Measurements from ENCODE around the gene OR52N5.

The OR52N5 gene

DNA sequence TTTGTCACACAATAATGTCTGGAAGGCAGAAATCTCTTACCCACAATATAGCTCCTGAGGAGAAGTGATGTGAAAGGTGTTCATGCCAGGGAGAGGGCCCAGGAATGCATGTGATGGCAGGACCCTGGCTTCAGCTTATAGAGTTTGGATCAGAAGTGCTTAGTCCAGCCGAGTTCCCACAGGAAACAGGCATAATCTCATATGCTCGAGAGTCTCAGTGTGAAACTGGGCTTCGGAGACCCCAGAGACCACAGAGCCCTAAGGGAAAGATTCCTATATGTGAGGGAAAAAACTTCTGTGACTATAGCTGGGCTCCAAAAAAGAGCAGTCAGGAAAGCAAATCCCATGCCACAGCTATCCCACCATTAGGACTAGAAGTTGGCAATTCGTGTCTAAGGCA is at the start of gene OR52N5:
Gene OR52N5 (minus strand): TSS at position 101 of the 400 bp plus-strand sequence. CDS start 4,721 bp downstream, outside the sequence.
- no peak for DNase-seq

DNA sequence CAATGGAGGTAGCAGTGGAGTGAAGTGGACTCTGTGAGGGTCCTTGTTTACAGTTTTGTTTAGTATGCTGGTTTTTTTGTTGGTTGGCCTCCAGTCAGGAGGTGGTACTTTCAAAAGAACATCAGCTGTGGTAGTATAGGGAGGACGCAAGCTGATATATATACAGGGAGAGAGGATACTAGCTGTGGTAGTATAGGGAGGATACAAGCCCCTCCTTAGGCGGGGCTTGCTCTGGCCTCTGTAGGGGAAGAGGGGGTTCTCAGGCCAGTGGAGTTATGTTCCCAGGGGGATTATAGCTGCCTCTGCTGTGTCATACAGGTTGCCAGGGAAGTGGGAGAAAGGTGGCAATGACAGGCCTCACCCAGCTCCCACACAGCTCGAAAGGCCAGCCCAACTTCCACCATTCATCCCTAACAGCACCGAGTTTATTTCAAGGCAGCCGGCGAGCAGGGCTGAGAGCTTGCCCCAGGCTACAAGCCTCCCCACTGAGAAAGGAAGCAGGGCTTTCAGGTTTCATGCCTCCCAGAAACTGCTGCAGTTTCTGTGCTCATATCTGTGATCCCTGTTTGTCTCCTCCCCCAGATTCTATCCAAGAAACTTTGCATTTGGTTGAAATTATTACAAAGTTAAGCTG is 48.2 kb upstream of the OR52N5 start:
- DNase-seq = no peak

DNA sequence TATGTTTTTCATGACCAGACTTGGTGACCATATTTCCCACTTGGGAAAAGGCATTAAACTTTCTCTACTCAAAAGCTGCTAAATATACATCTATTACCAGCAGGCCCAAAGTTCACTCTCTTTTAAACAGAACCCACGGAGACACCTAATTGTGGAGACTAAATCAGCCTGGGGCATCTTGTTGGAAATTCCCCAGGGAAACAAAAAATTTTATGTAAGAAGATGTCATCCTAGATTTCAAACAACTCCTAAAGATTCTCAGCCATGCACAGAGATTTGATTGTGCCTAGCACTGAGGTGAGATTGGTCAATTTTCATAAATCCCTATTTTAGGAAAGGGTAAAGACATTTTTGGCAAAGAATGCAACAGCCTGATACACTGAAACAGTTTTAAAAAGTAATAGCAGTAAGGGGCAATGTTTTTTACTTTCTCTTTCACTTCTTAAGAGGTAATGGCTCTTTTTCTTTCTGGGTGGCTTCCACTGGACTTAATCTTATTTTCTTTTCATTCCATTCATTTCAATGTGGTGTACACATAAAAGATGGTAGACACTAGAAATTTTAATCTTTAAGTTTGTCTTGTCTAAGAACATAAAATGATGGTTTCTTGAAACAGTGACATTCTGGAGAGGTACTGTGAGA is 35.2 kb upstream of the OR52N5 start:
- no peak for DNase-seq

DNA sequence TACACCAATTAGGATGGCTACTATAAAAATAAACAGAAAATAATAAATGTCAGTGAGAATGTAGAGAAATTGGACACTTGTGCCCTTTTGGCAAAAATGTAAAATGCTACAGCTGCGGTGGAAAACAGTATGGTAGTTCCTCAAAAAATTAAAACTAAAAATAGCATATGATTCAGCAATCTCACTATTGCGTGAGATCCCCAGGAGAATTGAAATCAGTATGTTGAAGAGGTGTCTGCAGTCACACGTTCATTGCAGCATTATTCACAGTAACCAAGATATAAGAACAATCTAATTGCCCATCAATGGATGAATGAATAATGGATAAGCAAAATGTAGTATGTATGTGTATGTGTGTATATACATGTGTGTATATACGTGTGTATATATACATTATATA is 32.4 kb upstream of the OR52N5 start:
- no peak for DNase-seq

DNA sequence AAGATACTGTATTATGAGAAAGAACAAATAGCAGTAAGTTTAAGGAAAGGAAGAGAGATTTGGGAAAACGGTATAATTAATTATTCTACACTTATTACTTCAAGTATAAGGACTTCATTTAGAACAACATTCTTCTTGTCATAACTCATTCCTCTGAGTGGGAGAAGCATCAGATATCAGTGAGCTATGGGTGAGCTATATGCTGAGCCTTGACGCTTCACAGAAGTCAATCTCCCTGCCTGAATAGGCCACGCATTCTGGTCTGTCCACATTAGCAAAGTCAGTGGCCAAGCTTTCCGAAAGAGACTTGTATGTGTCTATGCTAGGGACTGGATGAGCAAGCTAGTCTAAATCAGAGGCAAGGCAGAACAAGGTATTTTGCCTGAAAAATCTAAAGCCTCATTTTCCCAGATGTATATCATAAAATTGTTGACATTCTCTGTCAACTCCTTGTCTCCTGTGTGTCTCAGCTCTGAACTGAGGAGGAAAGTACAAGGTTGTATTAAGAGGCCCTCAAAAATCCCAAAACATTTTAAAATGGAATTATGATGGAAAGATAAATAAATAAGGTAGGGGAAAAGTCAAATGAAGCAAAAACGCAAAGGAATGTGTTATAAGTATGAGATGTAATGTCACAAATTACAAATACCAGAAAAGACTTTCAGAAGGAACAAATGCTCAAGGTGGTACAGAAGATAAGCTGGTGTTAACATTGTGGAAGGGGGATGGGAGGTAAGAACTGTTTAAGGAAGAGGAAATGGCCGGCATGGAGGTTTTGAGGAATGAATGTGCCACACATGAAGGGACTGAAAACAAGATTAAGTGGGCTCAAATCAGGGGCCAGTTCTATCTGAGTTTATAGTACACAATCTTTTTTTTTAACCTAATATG is 27.0 kb upstream of the OR52N5 start:
- no peak for DNase-seq

DNA sequence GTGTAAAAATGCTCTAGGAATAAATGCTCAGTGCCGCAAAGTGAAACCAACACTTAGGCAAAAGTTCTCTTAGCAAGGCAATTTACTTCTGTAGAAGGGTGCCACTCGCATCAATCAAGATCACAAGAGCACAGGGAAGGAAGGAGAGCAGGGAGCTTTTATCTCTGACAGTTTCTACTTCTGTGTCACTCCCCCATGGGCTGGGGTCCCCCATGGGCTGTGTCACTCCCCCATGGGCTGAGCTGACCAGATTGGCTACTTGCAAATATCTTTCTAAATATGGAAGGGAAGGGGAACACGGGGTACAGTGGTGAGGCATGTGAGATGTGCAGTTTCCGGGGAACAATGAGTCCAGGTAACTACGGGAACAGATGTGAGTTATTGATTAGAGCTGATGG is 26.0 kb upstream of the OR52N5 start:
- DNase-seq = no peak

DNA sequence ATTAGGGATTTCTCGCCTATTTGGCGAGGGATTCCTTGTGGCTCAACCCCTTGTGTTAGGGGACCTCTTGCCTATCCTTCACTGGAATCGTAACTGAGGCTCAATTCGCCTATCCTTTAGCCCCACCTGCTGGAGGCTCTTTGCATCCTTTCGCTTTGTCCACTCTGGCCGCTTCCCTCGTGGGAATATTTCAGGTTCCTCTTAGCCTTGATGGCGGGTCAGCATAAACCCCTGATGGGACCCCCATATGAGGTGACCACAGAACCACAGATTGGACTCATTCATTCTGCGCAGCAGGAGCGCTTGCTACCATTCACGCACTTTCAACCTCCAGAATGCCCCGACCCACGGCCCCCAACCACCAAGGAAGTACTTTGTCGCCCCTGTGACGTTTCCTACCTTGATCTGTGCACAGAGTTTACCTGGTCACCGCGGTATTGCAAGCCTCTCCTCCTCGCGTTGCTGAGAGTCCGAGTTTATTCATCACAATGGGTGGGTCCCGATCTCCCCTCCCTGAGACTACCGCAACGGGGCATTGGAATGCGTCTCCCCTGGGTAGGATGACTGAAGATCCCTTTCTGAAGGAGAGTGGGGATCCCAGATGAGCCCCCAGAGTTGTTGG is 25.5 kb upstream of the OR52N5 start, which contains the start of gene OR52N2:
Gene OR52N2 (plus strand): TSS at position 425 of the 622 bp plus-strand sequence. CDS start 11,412 bp downstream, outside the sequence.
- DNase-seq = peak; percentile 82

DNA sequence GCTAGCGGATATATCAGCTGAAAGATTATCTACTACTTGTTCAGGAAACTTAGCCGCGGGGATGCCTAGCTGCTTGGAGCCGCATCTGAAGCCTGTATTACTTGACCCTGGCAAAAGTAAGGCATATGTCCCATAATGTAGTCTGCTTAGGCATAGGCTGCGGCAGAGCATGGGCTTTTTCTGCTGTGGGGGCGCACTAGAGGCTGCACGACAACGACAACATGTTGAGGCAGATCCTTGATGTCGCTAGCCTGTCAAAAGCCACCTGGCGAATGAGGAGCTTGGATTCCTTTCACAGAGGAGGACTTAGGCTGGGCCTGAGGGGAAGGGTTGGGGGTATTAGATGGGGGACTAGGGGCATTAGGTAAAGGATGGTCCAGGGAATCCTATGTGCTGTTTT is 24.4 kb upstream of the OR52N5 start:
- DNase-seq = no peak

DNA sequence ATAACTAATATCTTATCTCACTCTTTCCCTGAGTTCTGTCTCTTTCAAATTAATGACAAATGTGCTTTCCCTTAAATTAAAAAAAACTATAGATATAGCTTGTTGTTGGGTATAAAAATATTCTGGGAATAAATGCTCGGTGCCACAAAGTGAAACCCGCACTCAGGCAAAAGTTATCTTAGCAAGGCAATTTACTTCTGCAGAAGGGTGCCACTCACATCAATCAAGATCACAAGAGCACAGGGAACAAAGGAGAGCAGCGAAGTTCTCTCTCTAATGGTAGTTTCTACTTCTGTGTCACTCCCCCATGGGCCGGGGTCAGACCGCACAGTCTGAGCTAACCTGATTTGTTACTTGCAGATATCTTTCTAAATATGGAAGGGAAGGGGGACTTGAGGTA is 20.8 kb upstream of the OR52N5 start:
- no peak for DNase-seq

DNA sequence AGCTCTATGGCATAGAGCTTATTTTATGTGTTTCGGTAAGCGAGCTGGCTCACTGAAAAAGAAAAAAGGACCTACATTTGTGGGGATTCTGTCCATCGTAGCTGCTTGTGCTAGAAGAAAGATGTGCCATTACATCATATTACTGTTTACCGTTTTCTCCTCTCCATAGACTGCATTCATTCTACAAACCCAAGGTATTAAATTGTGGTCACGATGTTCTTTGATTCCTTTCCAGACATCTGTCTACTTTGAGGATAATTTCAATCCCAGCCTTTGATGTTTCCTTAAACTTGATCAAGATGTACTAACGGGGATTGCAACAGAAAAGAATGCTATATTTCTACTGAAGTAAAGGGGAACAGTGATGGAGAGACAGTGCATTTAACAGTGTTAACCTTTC is 13.4 kb upstream of the OR52N5 start:
- no peak for DNase-seq

DNA sequence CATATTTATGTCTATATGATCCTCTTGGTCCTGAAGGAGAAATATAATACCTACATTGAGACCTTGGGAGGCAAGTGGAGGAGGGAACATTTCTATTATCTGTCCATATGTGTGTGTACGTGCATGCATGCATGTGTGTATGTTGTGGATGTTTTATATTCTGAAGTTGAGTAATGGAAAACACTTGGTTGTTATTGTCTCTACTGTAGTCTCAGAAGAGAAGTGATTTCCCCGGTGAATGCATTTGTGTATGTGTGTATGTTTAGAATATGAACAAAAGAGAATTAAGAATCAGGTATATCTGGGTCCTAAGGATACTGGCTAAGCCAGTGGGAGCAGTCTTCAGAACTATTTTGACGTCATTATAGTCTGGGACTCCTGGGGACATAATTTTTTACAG is 8.0 kb upstream of the OR52N5 start, which contains the start of gene OR52N1:
Gene OR52N1 (minus strand): TSS at position 101 of the 400 bp plus-strand sequence. CDS start 2,449 bp downstream, outside the sequence.
- no peak for DNase-seq

DNA sequence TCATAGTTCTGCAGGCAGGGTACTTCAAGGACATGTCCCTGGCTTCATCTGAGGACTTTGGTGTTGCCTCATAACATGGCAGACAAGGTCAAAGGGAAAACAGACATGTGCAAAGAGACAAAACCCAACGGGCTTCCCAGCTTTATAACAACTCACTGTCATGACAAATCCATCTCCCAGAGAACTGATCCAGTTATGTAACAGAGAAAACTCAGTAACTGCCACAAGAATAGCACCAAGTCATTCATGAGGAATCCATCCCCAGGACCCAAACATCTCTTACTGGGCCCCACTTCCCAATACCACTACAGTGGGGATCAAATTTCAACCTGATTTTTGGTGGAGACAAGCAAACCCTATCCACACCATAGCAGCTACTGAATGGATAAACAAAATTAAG is 16.1 kb downstream of the OR52N5 start:
- DNase-seq = no peak

DNA sequence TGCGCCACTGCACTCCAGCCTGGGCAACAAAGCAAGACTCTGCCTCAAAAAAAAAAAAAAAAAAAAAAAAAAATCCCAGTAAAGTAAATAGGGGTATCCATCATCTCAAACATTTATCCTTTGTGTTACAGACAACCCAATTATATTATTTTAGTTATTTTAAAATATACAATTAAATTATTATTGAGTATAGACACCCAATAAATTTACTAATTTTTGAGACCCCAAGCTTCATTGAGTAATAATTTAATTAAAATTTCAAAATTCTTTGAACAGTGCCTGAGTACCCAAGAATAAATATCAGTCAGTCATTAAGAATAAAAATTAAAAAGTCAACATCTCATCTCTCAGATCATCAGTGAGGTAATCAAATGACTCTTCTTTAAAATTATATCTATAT is 29.2 kb downstream of the OR52N5 start, which contains the start of gene OR52N4:
Gene OR52N4 (plus strand): TSS at position 301 of the 400 bp plus-strand sequence. CDS start 498 bp downstream, outside the sequence.
- DNase-seq = no peak

DNA sequence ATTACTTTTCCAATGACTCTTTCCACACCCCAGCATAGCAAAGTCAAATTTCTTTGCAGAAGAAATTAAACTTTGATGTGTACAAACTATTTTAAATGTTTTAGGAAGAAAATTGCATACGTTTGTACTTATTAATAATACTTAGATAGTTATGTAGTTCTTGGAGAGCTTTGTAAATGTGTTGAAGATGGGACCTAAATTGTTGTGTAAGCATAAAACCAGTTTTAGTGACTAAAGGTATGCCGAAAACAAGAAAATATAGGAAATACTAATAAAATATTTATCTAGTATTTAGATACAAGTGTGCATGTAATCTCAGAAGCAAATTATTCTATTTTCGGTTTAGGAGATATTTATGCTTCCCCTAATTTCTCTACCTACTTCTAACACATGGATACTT is 33.3 kb downstream of the OR52N5 start:
- DNase-seq = no peak

DNA sequence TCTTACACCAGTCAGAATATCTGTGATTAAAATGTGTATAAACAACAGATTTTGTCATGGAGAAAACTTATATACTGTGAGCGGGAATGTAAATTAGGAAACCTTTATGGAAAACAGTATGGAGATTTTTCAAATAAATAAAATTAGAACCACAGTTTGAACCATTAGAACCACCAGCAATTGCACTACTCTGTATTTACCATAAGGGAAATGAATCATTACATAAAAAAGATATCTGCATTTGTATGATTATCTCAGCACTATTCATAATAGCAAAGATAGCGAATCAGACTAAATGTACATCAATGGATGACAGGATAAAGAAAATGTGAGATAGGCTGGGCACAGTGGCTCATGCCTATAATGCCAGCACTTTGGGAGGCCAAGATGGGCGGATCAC is 36.5 kb downstream of the OR52N5 start:
- no peak for DNase-seq

DNA sequence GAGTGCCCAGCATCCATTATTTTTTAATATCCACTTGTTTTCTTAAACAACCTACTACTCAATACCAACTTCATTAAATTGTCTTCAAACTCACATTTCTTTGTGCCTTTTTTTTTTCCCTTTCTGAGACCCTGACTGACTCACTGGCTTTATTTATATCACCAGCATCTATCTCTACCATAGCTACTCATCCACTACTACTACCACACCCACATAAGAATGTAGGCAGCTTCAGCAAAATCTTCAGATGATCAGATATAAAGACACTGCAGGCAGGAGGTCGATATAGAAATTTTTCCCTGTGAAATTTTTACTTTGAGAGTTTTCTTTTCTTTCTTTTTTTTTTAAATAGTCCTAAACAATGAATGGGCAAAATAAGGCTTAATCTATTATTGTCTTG is 44.7 kb downstream of the OR52N5 start:
- no peak for DNase-seq

DNA sequence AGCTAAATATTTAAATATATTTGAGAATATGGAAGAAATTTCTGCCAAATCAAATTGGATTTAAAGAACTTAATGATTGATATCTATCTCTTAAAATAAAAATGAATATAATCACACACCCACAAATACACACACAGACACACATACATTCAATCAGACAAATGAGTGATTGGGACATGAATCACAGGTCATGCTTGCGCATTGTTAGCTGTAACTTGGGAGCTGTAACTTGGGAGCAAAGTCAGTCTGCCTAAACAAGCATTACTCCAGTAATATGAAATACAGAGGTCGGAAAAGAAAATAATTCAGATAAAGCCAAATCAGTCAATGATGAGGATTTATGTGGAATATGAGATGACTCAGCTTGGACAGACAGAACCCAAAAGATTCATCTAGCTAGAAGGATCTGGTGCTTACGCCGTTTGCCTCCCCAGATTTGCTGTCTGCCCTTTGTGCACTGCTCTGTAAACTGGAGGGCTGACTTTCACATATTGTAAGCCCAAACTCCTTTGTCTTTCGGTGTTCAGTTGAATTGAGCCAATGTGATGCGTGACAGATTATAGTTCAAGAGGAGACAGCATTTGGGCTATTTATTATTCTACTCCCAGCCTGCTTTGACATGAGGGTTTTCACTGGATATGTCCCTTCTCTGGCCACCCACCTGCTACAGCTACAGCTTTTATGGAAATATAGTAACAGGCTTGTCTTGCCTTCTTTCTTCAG is 45.3 kb downstream of the OR52N5 start:
- no peak for DNase-seq

DNA sequence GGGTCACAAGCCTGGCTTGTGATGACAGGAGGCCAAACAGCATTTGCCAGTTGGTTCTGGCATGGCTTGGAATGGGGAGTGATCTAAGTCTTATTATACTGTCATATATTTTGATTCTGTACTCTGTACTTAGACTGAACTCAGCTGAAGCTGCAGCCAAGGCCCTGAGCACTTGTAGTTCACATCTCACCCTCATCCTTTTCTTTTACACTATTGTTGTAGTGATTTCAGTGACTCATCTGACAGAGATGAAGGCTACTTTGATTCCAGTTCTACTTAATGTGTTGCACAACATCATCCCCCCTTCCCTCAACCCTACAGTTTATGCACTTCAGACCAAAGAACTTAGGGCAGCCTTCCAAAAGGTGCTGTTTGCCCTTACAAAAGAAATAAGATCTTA is 46.1 kb downstream of the OR52N5 start:
- DNase-seq = no peak

DNA sequence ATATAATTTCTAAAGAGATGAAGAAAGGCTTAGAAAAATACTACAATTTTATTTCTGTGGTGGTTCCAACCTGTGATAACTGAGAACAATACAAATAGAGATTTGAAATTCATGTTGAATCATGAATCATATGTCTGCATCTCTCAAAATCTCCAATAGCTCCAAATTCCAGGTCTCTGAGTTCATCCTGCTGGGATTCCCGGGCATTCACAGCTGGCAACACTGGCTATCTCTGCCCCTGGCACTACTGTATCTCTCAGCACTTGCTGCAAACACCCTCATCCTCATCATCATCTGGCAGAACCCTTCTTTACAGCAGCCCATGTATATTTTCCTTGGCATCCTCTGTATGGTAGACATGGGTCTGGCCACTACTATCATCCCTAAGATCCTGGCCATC is 46.8 kb downstream of the OR52N5 start, which contains the start of gene OR56B1:
Gene OR56B1 (plus strand): TSS at position 53 of the 400 bp plus-strand sequence. CDS start 69 bp downstream, at position 122.
- no peak for DNase-seq

DNA sequence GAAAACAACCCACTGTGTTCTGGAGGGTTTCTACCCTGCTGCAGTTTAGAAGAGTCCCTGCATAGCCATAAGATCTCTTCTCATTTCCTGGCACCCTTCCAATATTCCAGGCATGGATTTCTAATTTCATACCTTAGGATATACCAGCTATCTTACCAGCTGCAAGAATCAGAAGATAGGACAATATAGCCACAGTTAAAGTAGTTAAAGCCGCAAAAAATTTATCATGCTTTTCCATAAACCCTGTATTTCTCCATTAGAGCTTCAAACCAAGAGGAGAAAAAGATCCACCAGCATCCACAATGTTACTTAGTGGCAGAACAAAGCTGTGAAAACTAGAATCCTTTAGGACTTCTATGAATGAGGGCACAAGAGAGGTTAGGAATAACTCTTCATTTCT is 55.5 kb downstream of the OR52N5 start:
- no peak for DNase-seq

DNA sequence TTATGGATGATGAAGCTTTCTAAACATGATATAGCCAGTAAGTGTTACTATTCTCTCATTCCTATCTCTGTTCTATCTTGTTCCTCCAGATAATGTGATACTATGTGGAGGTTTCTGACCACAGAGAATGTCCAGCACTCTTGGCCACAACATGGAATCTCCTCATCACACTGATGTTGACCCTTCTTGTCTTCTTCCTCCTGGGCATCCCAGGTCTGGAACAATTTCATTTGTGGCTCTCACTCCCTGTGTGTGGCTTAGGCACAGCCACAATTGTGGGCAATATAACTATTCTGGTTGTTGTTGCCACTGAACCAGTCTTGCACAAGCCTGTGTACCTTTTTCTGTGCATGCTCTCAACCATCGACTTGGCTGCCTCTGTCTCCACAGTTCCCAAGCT is 56.8 kb downstream of the OR52N5 start:
- DNase-seq = no peak

Data from activated CD8-positive, alpha-beta memory T cell treated with anti-CD3 and anti-CD28 coated beads, Interleukin-2, amount 50 U/mL, for 48 hours (primary cell).